C4-2B (cell line): ENCODE measurements around the gene TP53I3.

Experiments
- CTCF ChIP-seq: fragments of 450-650 bp; conservative IDR thresholded peaks from 2 replicates; pipeline ENCODE4 v1.5.1; 2017; ENCODE audit warnings: mild to moderate bottlenecking
- ZFX ChIP-seq: fragments of 450-650 bp; IDR thresholded peaks from 2 replicates; pipeline ENCODE4 v1.6.1; 2017

- TF ChIP-seq CTCF, result no peak
- TF ChIP-seq ZFX, result no peak
These were observed 31.7 kb downstream of the TP53I3 start for GRCh38 chr2:24052951-24053350.
